Right lobe of liver (tissue), 4 donors: ENCODE data around the gene WDR45.

ENCODE experiments used
- POLR2A ChIP-seq: fragments of 450-650 bp; IDR thresholded peaks from one replicate; pipeline ENCODE4 v1.6.1; 2017; ENCODE audit warnings: antibody characterized with exemption, mild to moderate bottlenecking
- TF ChIP-seq, protein P1 (sequence below), 4 donors: fragments of 200-600 bp in 3 of 4; fragments of 450-650 bp in 1 of 4; IDR thresholded peaks; one replicate each; pipeline versions ENCODE4 v1.5.1 to v1.8.0; 2016 to 2022; ENCODE audit warnings: antibody characterized with exemption in 4 of 4, mild to moderate bottlenecking in 2 of 4
- donor health status: DM: no; HTN: no; CAD: no.
- donor health status: DM: no; HTN: no; CAD: no.
- donor health status: DM: no; HTN: yes; CAD: no.

- TF ChIP-seq, protein P1, sequence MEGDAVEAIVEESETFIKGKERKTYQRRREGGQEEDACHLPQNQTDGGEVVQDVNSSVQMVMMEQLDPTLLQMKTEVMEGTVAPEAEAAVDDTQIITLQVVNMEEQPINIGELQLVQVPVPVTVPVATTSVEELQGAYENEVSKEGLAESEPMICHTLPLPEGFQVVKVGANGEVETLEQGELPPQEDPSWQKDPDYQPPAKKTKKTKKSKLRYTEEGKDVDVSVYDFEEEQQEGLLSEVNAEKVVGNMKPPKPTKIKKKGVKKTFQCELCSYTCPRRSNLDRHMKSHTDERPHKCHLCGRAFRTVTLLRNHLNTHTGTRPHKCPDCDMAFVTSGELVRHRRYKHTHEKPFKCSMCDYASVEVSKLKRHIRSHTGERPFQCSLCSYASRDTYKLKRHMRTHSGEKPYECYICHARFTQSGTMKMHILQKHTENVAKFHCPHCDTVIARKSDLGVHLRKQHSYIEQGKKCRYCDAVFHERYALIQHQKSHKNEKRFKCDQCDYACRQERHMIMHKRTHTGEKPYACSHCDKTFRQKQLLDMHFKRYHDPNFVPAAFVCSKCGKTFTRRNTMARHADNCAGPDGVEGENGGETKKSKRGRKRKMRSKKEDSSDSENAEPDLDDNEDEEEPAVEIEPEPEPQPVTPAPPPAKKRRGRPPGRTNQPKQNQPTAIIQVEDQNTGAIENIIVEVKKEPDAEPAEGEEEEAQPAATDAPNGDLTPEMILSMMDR (IDR thresholded peaks at IDR 0.05): no peak
- TF ChIP-seq POLR2A: no peak
These were observed 25.5 kb downstream of the WDR45 start for GRCh38 chrX:49054073-49054762.
